HEK293 (cell line): ENCODE results near the gene STAP1.

Experiments
- CTCF ChIA-PET: fragments of 350-600 bp; formaldehyde crosslinking; extraction: SDS; loops from one replicate; lab custom pipeline; 2021; ENCODE audit warnings: antibody characterized with exemption; lab: Yijun Ruan, JAX
- POLR2A ChIA-PET: fragments of 300-600 bp; formaldehyde crosslinking; extraction: SDS; loops from one replicate; lab custom pipeline; 2020; ENCODE audit warnings: antibody characterized with exemption, inconsistent platforms; lab: Yijun Ruan, JAX
- H3K27ac ChIP-seq: fragments of 200-500 bp; sonication (Bioruptor generic); 2 replicates; pipeline ENCODE4 v1.5.1; 2014; ENCODE audit warnings: low read depth, low read length, control low read depth, inconsistent platforms; ENCODE audit errors: extremely low read depth
- H3K36me3 ChIP-seq, 2 experiments: fragments of 200-500 bp in 1 of 2; sonication (Bioruptor generic) in 1 of 2; 1 replicate in 1 of 2; 2 replicates in 1 of 2; pipeline ENCODE4 v1.5.1; 2014 to 2017; ENCODE audit warnings: inconsistent platforms in 2 of 2, low read length in 2 of 2; ENCODE audit not compliant: control insufficient read depth in 2 of 2, insufficient read depth in 1 of 2
- H3K4me1 ChIP-seq: fragments of 200-500 bp; sonication (Bioruptor generic); 2 replicates; pipeline ENCODE4 v1.5.1; 2014; ENCODE audit warnings: mild to moderate bottlenecking, low read length, inconsistent platforms; ENCODE audit not compliant: control insufficient read depth, insufficient read depth
- H3K4me3 ChIP-seq: 2 replicates; pipeline ENCODE4 v1.5.1; 2011; ENCODE audit warnings: low read depth, mild to moderate bottlenecking, control low read depth, low read length, moderate library complexity
- H3K9me3 ChIP-seq: fragments of 200-500 bp; sonication (Bioruptor generic); 2 replicates; pipeline ENCODE4 v1.5.1; 2014; ENCODE audit warnings: low read depth, low read length, inconsistent platforms; ENCODE audit not compliant: control insufficient read depth, insufficient read depth
- EGR2 ChIP-seq: fragments of 450-650 bp; formaldehyde crosslinking; IDR thresholded peaks from 2 replicates; pipeline ENCODE4 v1.5.1; 2016; ENCODE audit warnings: low read depth, missing biosample characterization, missing genetic modification characterization
- GLIS1 ChIP-seq: fragments of 450-650 bp; formaldehyde crosslinking; IDR thresholded peaks from 2 replicates; pipeline ENCODE4 v1.5.1; 2016; ENCODE audit warnings: missing biosample characterization, missing genetic modification characterization
- KLF1 ChIP-seq: fragments of 450-650 bp; formaldehyde crosslinking; IDR thresholded peaks from 2 replicates; pipeline ENCODE4 v1.5.1; 2016; ENCODE audit warnings: missing biosample characterization, missing genetic modification characterization
- MEIS1 ChIP-seq: sonication (generic); formaldehyde crosslinking; IDR thresholded peaks from 2 replicates; pipeline ENCODE4 v1.8.1; 2022; ENCODE audit warnings: missing genetic modification reagents, mild to moderate bottlenecking, borderline replicate concordance
- MZF1 ChIP-seq: fragments of 450-650 bp; formaldehyde crosslinking; IDR thresholded peaks from 2 replicates; pipeline ENCODE4 v1.5.1; 2017; ENCODE audit warnings: missing biosample characterization, missing genetic modification characterization, borderline replicate concordance
- OVOL3 ChIP-seq: fragments of 450-650 bp; formaldehyde crosslinking; IDR thresholded peaks from 2 replicates; pipeline ENCODE4 v1.5.1; 2016; ENCODE audit warnings: missing biosample characterization, missing genetic modification characterization
- PRDM1 ChIP-seq: fragments of 450-650 bp; formaldehyde crosslinking; IDR thresholded peaks from 2 replicates; pipeline ENCODE4; 2016; ENCODE audit warnings: missing biosample characterization, missing genetic modification characterization
- SCRT2 ChIP-seq: fragments of 450-650 bp; formaldehyde crosslinking; IDR thresholded peaks from 2 replicates; pipeline ENCODE4 v1.5.1; 2016; ENCODE audit warnings: missing biosample characterization, missing genetic modification characterization
- SETDB1 ChIP-seq: IDR thresholded peaks from one replicate; pipeline ENCODE4 v1.6.1; 2017; ENCODE audit warnings: mild to moderate bottlenecking, low read length, moderate library complexity, mixed read lengths; ENCODE audit not compliant: insufficient read length
- WT1 ChIP-seq: fragments of 450-650 bp; formaldehyde crosslinking; IDR thresholded peaks from 2 replicates; pipeline ENCODE4 v1.5.1; 2016; ENCODE audit warnings: missing biosample characterization, missing genetic modification characterization
- ZBTB7A ChIP-seq: fragments of 450-650 bp; formaldehyde crosslinking; IDR thresholded peaks from 2 replicates; pipeline ENCODE4 v1.5.1; 2016; ENCODE audit warnings: low read depth, missing biosample characterization, missing genetic modification characterization
- ZFP37 ChIP-seq: fragments of 450-650 bp; formaldehyde crosslinking; IDR thresholded peaks from 2 replicates; pipeline ENCODE4 v1.5.1; 2016; ENCODE audit warnings: missing biosample characterization, missing genetic modification characterization
- ZFP41 ChIP-seq: fragments of 450-650 bp; formaldehyde crosslinking; IDR thresholded peaks from 2 replicates; pipeline ENCODE4 v1.5.1; 2016; ENCODE audit warnings: missing biosample characterization, missing genetic modification characterization, borderline replicate concordance
- ZNF138 ChIP-seq: fragments of 450-650 bp; formaldehyde crosslinking; IDR thresholded peaks from 2 replicates; pipeline ENCODE4 v1.5.1; 2016; ENCODE audit warnings: missing biosample characterization, missing genetic modification characterization, borderline replicate concordance
- ZNF16 ChIP-seq: fragments of 450-650 bp; formaldehyde crosslinking; IDR thresholded peaks from 2 replicates; pipeline ENCODE4 v1.5.1; 2016; ENCODE audit warnings: low read depth, missing biosample characterization, missing genetic modification characterization
- ZNF174 ChIP-seq: fragments of 450-650 bp; formaldehyde crosslinking; IDR thresholded peaks from 2 replicates; pipeline ENCODE4 v1.5.0; 2017; ENCODE audit warnings: missing biosample characterization, mild to moderate bottlenecking, missing genetic modification characterization
- ZNF394 ChIP-seq: fragments of 450-650 bp; formaldehyde crosslinking; IDR thresholded peaks from 2 replicates; pipeline ENCODE4 v1.5.1; 2016; ENCODE audit warnings: missing biosample characterization, missing genetic modification characterization, mild to moderate bottlenecking, moderate library complexity, borderline replicate concordance
- ZNF560 ChIP-seq: fragments of 450-650 bp; formaldehyde crosslinking; IDR thresholded peaks from 2 replicates; pipeline ENCODE4 v1.5.1; 2017; ENCODE audit warnings: missing biosample characterization, missing genetic modification characterization, borderline replicate concordance
- ZNF621 ChIP-seq: fragments of 450-650 bp; formaldehyde crosslinking; IDR thresholded peaks from 2 replicates; pipeline ENCODE4 v1.5.1; 2017; ENCODE audit warnings: missing biosample characterization, missing genetic modification characterization
- TF ChIP-seq, protein P1 (sequence below): fragments of 450-650 bp; formaldehyde crosslinking; IDR thresholded peaks from 2 replicates; pipeline ENCODE4; 2016; ENCODE audit warnings: missing biosample characterization, missing genetic modification characterization
- TF ChIP-seq, protein P2 (sequence below): fragments of 450-650 bp; formaldehyde crosslinking; IDR thresholded peaks from 2 replicates; pipeline ENCODE4 v1.5.1; 2016; ENCODE audit warnings: missing biosample characterization, missing genetic modification characterization
- TF ChIP-seq, protein P3 (sequence below): fragments of 450-650 bp; formaldehyde crosslinking; IDR thresholded peaks from 2 replicates; pipeline ENCODE4 v1.5.1; 2016; ENCODE audit warnings: missing biosample characterization, missing genetic modification characterization
- TF ChIP-seq, protein P4 (sequence below): fragments of 450-650 bp; IDR thresholded peaks from 2 replicates; pipeline ENCODE4 v1.5.1; 2018; ENCODE audit warnings: missing biosample characterization, mild to moderate bottlenecking, missing genetic modification characterization

The STAP1 gene

DNA sequence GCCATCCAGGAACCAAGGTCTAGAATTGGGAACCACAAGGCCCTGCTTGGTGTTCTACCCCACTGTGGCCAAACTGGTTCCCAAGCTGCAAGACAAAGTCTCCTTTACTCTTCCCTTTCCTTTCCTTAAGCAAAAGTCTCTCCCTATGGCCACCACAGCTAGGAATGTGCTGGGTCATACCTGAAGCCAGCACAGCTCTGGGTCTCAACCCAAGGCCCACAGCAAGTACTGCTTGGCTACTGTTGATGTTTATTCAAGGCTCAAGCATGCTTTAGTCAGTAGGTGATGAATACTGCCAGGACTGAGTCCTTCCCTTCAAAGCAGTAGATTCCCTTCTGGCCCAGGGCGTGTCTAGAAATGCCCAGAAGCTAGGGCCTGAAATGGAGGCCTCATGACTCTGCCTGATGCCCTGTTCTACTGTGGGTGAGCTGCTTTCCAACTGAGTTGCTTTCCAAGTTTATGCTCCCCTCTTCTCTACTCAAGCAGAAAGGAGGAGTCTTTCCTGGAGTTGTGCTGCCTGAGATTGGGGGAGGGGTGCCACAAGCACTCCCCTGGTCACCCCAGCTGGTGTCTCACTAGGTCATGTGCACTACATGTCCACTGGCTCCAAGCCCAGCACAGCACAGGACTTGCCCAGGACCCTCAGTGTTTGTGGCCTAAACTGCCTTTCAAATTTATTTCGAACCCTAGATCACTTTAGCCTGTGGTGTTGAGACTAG is 44.9 kb downstream of the STAP1 start:
- ChIA-PET POLR2A (no interaction called here), CTCF (no interaction called here)
- Histone ChIP-seq H3K9me3 (no peaks in the 10 kb centered on the region), H3K27ac (no peak overlapping the region), H3K36me3 (no peaks in the 10 kb centered on the region), H3K4me3 (no peak overlapping the region), H3K4me1 (no peaks in the 10 kb centered on the region)
- TF ChIP-seq GLIS1 (no peak), PRDM1 (no peak), ZNF394 (tag by site-specific recombination) (no peak), SCRT2 (no peak)
- TF ChIP-seq, protein P1, sequence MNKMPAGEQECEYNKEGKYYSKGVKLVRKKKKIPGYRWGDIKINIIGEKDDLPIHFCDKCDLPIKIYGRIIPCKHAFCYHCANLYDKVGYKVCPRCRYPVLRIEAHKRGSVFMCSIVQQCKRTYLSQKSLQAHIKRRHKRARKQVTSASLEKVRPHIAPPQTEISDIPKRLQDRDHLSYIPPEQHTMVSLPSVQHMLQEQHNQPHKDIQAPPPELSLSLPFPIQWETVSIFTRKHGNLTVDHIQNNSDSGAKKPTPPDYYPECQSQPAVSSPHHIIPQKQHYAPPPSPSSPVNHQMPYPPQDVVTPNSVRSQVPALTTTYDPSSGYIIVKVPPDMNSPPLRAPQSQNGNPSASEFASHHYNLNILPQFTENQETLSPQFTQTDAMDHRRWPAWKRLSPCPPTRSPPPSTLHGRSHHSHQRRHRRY (tag by site-specific recombination), result no peak

DNA sequence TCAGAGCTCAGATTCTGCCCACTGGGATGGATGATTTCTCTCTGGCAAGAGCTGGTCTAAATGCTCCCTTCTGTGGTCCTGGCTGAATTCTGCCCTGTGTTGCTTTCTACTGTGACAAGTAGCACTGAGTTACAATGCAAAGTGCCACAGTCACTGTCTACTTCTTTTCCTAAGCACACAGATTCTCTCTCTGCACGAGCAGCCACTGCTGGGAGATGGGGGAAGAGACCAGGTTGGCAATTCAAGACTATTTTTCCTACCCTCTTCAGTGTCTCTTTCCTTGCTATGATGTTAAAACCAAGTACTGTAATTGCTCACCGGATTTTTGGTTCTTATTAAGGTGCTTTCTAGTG is 45.5 kb downstream of the STAP1 start:
- Histone ChIP-seq H3K27ac (no peak overlapping the region), H3K4me3 (no peak overlapping the region), H3K4me1 (no peaks in the 10 kb centered on the region), H3K9me3 (no peaks in the 10 kb centered on the region), H3K36me3 (no peaks in the 10 kb centered on the region)
- TF ChIP-seq, protein P2, sequence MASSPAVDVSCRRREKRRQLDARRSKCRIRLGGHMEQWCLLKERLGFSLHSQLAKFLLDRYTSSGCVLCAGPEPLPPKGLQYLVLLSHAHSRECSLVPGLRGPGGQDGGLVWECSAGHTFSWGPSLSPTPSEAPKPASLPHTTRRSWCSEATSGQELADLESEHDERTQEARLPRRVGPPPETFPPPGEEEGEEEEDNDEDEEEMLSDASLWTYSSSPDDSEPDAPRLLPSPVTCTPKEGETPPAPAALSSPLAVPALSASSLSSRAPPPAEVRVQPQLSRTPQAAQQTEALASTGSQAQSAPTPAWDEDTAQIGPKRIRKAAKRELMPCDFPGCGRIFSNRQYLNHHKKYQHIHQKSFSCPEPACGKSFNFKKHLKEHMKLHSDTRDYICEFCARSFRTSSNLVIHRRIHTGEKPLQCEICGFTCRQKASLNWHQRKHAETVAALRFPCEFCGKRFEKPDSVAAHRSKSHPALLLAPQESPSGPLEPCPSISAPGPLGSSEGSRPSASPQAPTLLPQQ, result no peak
- TF ChIP-seq, protein P3, sequence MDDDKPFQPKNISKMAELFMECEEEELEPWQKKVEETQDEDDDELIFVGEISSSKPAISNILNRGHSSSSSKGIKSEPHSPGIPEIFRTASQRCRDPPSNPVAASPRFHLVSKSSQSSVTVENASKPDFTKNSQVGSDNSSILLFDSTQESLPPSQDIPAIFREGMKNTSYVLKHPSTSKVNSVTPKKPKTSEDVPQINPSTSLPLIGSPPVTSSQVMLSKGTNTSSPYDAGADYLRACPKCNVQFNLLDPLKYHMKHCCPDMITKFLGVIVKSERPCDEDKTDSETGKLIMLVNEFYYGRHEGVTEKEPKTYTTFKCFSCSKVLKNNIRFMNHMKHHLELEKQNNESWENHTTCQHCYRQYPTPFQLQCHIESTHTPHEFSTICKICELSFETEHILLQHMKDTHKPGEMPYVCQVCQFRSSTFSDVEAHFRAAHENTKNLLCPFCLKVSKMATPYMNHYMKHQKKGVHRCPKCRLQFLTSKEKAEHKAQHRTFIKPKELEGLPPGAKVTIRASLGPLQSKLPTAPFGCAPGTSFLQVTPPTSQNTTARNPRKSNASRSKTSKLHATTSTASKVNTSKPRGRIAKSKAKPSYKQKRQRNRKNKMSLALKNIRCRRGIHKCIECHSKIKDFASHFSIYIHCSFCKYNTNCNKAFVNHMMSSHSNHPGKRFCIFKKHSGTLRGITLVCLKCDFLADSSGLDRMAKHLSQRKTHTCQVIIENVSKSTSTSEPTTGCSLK (tag by site-specific recombination), result no peak
- TF ChIP-seq ZNF16 (tag by site-specific recombination), result no peak
- CTCF ChIA-PET, result no interaction called here
- POLR2A ChIA-PET, result no interaction called here

DNA sequence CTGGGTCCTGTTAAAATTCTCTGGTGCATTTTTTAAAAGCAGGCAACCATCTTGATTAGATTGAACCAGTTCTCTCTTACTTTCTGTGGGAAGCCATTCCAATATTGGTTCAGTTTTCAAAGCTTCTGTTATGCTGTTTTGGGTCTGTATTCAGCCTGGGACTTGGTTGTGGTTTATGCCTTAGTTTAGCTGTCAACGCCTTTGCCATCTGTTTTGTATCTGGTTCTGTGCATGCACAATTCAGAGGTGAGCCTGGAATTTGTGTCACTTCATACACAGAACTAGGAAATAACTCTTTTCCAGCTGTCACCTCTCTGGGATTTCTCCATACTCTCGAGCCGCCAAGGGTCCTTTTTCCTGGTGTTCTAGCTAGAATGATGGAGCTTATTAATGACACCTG is 46.2 kb downstream of the STAP1 start:
- CTCF ChIA-PET, result interaction anchor here (0.6 kb wide), 1 partner anchor 141 kb away, joined by 3 read pairs; no protein-coding TSS in a partner anchor

DNA sequence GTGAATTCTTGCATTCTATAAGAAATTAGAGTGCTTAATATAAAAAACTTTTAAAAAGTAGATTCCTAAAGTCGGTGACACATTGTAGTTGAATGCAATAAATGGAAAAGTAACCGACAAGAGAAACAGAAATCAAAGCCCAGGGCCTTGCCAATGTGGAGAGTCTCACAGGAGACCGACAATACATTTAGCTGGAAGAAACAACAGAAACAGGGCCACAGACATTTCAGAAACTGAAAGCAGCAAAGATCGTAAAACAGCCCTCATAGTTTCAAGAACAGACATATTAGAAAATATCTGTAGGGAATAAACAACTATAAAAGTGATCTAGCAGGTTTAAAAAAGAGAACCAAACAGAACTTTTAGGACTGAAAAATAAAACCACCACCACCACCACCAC is 49.5 kb downstream of the STAP1 start:
- Histone ChIP-seq H3K36me3 (no peaks in the 10 kb centered on the region), H3K27ac (no peak overlapping the region), H3K9me3 (no peaks in the 10 kb centered on the region), H3K4me1 (no peaks in the 10 kb centered on the region), H3K4me3 (no peak overlapping the region)
- ChIA-PET POLR2A (no interaction called here), CTCF (no interaction called here)
- TF ChIP-seq ZNF138 (no peak), EGR2 (no peak), MEIS1 (no peak), SETDB1 (no peak), OVOL3 (tag by site-specific recombination) (no peak), ZFP41 (tag by site-specific recombination) (no peak), ZNF560 (tag by site-specific recombination) (no peak), ZNF174 (tag by site-specific recombination) (no peak), ZBTB7A (no peak), ZNF621 (no peak), WT1 (no peak), KLF1 (tag by site-specific recombination) (no peak)
- TF ChIP-seq, protein P4, sequence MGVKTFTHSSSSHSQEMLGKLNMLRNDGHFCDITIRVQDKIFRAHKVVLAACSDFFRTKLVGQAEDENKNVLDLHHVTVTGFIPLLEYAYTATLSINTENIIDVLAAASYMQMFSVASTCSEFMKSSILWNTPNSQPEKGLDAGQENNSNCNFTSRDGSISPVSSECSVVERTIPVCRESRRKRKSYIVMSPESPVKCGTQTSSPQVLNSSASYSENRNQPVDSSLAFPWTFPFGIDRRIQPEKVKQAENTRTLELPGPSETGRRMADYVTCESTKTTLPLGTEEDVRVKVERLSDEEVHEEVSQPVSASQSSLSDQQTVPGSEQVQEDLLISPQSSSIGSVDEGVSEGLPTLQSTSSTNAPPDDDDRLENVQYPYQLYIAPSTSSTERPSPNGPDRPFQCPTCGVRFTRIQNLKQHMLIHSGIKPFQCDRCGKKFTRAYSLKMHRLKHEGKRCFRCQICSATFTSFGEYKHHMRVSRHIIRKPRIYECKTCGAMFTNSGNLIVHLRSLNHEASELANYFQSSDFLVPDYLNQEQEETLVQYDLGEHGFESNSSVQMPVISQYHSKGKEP (tag by site-specific recombination), result no peak

More for the DNA sequence above, 46.2 kb downstream of the STAP1 start:
- no peak overlapping the region for H3K27ac ChIP-seq
- no peaks in the 10 kb centered on the region for H3K36me3 ChIP-seq
- TF ChIP-seq MZF1 (tag by site-specific recombination), result no peak
- no peak for TF ChIP-seq ZFP37 (tag by site-specific recombination)
- H3K4me3 ChIP-seq, result no peak overlapping the region
- H3K9me3 ChIP-seq, result no peaks in the 10 kb centered on the region
- H3K4me1 ChIP-seq, result no peaks in the 10 kb centered on the region
- POLR2A ChIA-PET, result no interaction called here
